ENCODE data around the gene PTPRG.

DNA sequence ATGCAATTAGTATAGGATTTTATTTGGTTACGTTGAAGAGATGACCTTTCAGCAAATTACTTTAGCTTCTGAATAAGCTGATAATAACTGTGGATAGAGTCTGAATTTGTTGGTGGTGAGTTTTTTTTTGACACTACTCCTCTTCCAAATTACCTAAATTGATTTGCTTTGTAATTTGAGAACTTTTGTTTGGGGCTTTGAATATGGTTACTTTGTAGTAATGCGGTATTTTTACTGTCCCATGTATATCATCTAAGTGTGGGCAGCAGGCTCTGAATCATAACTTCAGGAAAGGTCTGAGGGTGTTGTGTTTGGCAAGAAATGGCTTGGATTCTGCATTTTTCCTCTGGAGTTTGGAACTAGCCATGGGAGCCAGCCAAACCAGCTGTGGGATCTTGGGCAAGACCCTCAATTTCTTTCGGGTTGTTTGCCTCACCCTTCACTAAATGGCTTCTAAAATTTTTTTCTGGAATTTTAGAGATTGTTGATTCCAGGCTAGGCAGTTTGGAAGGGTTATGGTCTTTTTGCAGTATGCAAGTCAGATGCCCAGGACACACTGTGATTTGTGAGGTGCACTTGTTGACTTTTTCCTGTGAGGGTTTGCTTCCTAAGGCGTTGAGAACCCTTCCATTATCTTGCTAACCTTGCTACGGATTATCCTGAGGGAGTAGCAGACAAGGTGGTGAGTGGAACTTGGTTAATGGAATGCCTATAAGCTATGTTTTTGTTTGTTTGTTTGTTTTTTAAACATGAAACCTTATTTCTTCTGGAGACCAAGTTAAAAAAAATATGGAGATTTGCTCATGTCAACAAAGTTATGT lies 10.4 kb downstream of the PTPRG start:
- TF ChIP-seq, protein P1, sequence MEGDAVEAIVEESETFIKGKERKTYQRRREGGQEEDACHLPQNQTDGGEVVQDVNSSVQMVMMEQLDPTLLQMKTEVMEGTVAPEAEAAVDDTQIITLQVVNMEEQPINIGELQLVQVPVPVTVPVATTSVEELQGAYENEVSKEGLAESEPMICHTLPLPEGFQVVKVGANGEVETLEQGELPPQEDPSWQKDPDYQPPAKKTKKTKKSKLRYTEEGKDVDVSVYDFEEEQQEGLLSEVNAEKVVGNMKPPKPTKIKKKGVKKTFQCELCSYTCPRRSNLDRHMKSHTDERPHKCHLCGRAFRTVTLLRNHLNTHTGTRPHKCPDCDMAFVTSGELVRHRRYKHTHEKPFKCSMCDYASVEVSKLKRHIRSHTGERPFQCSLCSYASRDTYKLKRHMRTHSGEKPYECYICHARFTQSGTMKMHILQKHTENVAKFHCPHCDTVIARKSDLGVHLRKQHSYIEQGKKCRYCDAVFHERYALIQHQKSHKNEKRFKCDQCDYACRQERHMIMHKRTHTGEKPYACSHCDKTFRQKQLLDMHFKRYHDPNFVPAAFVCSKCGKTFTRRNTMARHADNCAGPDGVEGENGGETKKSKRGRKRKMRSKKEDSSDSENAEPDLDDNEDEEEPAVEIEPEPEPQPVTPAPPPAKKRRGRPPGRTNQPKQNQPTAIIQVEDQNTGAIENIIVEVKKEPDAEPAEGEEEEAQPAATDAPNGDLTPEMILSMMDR (conservative IDR thresholded peaks at IDR 0.05; ENCODE audit: low read length), result no peak
- TF ChIP-seq EZH2phosphoT487 (IDR thresholded peaks at IDR 0.05; ENCODE audit: borderline replicate concordance), result no peak

Data from Loucy (cell line).